Right ventricle myocardium superior (tissue), 1 donor: ENCODE results near the gene NFAT5. TPM values are rescaled to one million over a fixed set of nuclear protein-coding genes. Genes with fewer than 3 reads are reported as not detected.
"Not testable (repeated sequence)": the region's sequence is repeated elsewhere in the genome, so short reads cannot be mapped to it uniquely, and the experiment has no call there.

Experiments
- ATAC-seq: fragments of 200-7000 bp; cut with Tn5 transposase; one replicate; pipeline ENCODE4 v1.9.1; 2020; ENCODE audit warnings: mild to moderate bottlenecking; ENCODE audit not compliant: poor library complexity
- DNase-seq: peaks from one replicate; pipeline ENCODE4 v3.0.0-alpha.2; 2020
- intact Hi-C: fragments of 100-400 bp; cut with DNase I; formaldehyde crosslinking; loops from one replicate; pipeline ENCODE4 v1.11.2; 2022
- total RNA-seq: library from RNA; stranded (reverse); fragmentation: NEBNext Ultra II Directional; extraction: Animal tissue kit (Norgen Biotek cat#: 25700); gene quantifications from one replicate; pipeline ENCODE4 v1.2.1, GENCODE V29; 2021
- donor health status: DM: no; HTN: yes; CAD: no; lungs with severe emphysema.

NFAT5 gene
- total RNA-seq, 1 donor from 2014 or later, result 13.9 TPM

DNA sequence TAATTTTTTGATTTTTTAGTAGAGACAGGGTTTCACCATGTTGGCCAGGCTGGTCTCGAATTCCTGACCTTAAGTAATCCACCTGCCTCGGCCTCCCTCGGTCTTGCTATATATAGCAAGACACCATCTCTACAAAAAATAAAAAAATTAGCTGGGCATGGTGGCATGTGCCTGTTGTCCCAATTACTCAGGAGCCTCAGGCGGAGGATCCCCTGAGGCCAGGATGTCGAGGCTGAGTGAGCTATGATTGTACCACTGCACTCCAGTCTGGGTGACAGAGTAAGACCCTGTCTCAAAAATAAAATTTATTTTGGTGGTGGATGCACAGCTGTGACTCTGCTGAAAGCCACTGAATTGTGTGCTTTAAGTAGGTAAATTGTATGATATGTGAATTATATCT lies 18.7 kb downstream of the NFAT5 start:
- intact Hi-C loops, ATAC-seq, DNase-seq: not testable (repeated sequence)

DNA sequence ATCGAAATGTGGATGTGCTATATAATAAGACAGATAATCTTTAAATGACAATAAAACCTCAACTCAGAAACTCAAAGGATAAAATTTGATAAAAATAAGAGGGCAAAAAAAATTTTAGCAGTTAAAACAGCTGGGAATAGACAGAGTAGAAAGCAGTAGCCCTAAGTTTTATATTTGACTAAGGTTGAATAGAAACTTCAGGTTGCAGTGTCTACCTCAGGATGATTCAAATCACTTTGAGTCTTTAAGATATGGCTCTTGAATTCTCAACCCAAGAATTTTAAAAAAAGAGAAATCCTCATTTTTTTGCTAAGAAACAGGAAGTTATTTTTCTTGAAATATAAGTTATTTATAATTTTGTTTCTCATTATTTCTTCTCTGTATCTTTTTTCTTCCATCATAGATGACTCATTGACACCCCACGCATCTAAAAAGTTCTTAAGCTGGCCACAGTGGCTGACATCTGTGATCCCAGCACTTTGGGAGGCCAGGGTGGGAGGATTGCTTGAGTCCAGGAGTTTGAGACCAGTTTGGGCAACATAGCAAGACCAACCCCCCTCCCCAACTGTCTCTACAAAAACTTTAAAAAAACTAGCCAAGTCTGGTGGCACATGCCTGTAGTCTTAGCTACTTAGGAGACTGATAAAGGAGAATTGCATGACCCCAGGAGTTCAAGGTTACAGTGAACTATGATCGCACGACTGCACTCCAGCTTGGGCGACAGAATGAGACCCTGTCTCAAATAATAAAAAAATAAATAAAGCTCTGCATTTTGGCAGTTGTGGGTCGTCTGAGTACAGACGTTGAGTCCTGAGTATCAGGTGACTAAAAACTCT lies 23.9 kb downstream of the NFAT5 start:
- intact Hi-C loops, result no loop called here
- ATAC-seq (no peak), DNase-seq (no peak)

DNA sequence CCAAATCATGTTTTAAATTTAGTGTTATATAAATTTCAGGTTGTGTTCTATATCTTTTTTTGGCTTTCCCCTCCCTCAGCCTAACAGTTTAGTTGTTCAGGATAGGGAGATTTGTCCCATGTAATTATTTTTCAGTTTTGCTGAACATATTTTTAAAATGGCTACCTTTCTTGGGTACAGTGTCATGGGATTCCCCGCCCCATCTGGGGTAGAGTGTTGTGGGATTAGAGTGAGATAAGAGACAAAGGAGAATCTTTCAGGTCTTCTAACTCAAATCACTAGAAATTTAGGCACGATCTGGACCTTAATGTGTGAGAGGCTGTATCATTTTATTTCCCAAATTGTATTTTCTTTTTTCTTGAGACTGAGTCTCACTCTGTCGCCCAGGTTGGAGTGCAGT lies 24.8 kb downstream of the NFAT5 start:
- DNase-seq (no peak), ATAC-seq (no peak)
- intact Hi-C loops, result no loop called here

DNA sequence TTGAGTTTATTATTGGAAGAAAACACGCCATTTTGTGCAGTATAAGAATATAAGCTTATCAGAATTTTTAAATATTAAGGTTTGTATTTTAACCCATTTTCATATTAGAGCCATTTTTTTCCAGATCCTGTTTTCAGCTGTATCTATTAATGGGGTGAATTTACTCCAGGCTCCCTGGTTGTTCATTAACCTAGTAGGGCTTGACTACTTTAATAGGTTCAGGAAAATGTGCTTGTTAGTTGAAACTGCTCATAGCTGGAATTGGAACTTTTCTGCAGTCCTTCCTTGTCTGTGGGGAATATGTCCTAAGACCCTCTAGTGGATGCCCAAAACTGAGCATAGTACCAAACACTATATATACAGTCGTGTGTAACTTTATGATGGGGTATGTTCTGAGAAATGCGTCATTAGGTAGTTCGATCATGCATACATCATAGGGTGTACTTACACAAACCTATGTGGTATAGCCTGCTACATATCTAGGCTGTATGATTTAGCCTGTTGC lies 28.0 kb downstream of the NFAT5 start:
- DNase-seq, result no peak
- intact Hi-C loops, result no loop called here
- ATAC-seq, result no peak

DNA sequence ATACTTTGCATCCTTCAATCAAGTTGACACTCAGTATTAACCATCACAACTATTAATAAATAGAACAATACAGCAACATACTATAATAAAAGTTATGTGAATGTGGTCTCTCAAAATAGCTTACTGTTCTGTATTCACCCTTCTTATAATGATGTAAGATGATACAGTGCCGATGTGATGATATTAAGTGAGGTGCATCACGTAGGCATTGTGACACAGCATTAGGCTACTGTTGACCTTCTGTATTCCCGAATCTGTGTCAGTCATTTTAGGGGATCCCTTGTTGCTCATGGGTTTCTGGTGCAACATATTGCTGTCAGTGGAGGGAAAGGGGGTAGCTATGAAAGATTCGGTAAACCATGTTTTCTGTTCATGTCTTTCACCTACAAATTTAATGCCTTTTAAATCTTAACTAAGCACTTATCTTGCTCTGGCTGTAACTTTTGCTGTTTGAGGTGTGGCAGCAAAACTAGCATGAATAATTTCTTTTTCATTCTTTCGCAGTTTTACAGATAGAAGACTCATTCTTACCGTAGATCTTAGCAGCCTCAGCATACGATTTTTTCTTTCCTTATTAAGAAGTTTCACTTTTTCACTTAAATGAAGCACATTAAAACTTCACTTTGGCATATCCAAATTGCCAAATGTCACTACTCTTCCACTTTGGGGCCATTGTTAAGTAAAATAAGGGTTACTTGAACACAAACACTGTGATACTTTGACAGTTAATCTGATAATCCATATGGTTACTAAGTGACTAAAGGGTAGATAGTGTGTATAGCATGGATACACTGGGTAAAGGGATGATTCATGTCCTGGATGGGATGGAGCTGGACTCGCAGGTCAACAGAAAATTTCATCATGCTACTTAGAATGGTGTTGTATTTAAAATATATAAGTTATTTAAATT lies 29.6 kb downstream of the NFAT5 start:
- intact Hi-C loops, result no loop called here
- DNase-seq (no peak), ATAC-seq (no peak)

DNA sequence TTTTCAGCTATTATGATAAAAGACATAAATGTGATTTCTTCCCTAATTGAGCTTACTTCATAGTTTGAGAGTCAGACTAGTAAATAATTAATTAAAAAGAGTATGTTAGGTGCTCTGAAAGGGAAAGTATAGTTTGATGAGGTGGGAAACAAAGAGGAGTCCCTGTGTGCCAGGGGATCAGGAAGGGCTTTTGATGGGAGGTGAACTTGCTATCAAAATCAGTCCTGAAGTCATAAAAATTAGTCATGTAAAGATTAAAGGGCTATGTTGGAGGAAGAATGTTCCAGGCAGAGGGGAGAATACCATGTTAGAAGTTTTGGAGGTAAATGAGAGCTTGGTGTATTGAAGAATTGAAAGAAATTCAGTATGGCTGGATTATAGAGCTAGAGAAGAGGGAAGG lies 31.0 kb downstream of the NFAT5 start:
- ATAC-seq, result no peak
- intact Hi-C loops, result no loop called here

DNA sequence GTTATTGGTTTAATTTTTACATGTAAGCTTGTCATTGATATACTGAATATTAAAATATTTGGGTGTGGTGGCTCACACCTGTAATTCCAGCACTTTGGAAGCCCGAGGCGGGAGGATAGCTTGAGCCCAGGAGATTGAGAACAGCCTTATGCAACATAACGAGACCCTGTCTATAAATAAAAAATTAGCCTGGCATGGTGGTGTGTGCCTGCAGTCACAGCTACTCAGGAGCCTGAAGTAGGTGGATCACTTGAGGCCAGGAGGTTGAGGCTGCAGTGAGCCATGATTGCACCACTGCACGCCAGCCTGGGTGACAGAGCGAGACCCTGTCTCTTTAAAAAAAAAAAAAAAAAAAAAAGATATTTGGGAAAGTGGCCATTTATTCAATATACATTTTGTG lies 32.3 kb downstream of the NFAT5 start:
- peak; percentile 51 for ATAC-seq

More for the DNA sequence above, 31.0 kb downstream of the NFAT5 start:
- no peak for DNase-seq

DNA sequence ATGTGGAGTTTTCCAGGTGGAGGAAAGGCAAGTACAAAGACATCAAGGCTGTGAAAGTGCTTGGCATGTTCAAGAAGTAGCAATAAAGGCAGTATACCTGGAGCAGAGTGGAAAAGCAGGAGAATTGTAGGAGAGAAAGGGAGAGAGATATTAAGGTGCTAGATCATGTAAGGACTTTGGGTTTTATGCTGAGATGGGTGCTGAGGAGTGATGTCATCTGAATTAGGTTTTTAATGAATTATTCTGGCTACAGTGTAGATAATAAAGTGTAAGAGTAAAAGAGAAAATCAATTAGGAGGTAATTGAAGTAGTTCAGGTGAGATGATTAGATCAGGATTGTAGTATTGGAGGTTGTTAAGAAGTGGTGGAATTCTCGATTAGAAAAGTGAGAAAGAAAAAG lies 34.0 kb downstream of the NFAT5 start:
- ATAC-seq (no peak), DNase-seq (no peak)
- intact Hi-C loops, result no loop called here

More for the DNA sequence above, 32.3 kb downstream of the NFAT5 start:
- DNase-seq, result no peak
- intact Hi-C loops, result no loop called here

DNA sequence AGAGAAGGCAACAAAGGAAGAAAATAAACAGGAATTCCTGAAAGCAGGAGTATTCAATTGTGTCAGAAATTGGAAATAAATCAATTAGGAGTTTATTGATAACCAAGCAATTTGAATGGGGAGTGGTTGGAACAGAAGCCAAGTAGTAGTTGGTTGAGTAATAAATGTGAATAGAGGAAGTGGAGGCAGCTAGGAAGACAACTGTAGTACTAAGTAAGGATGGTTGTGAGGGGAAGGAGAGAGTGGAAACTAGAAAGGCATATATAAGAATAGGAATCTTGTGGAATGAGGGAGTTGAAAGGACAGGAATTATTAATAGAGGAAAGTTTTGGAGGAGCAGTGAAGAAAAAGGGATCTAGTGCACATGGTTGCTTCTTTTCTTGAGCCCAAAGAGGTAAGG lies 34.4 kb downstream of the NFAT5 start:
- no peak for DNase-seq
- ATAC-seq, result no peak
- intact Hi-C loops, result no loop called here

DNA sequence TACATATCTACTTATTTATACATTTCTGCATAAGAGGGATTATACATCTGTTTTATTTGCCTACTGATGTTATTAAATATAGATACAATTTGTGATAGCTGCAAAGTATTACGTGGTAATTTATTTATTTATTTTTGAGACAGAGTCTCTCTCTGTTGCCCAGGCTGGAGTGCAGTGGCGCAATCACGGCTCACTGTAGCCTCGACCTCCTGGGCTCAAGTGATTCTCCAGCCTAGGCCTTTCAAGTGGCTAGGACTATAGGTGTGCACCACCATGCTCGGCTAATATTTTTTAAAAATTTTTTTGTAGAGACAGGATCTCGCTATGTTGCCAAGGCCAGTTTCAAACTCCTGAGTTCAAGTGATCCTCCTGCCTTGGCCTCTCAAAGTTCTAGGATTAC lies 35.5 kb downstream of the NFAT5 start:
- no peak for DNase-seq
- no peak for ATAC-seq
- intact Hi-C loops, result no loop called here

DNA sequence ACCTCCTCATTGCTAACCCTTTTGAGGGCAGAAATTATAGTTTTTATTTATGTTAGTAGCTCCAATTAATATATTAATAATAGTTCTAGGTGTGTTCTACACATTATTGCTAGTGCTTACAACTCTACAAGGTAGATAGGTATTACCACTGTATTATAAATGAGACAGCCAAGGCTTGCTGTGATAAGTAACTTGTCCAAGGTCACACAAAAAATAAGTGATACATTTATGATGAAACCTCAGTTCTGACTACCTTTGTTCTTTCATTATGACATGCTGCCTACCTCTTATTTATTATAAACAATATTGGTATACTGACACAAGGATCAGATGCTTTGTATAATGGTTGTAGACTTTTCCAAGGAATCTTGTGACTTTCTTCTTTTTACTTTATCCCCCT lies 41.2 kb downstream of the NFAT5 start:
- intact Hi-C loops, result no loop called here
- ATAC-seq (no peak), DNase-seq (no peak)

DNA sequence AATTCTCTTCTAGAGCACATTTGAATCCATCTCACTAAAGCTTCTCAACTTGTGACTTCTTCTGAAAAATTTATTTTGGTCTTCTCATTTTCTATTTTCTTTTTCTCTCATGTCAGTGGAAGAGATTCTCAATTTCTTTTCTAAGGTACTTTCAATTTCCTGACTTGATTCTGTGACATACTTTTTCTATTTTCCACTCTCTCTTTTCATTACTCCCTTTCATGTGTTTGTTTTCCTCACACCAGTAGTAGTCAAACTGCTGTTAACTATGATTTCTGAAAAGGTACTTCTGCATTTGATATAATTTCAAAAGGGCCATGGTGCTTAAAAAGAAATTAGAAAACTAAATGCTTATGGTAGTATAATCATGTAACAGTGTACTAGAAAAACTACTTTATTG lies 41.9 kb downstream of the NFAT5 start:
- DNase-seq (no peak), ATAC-seq (no peak)
- intact Hi-C loops, result no loop called here

DNA sequence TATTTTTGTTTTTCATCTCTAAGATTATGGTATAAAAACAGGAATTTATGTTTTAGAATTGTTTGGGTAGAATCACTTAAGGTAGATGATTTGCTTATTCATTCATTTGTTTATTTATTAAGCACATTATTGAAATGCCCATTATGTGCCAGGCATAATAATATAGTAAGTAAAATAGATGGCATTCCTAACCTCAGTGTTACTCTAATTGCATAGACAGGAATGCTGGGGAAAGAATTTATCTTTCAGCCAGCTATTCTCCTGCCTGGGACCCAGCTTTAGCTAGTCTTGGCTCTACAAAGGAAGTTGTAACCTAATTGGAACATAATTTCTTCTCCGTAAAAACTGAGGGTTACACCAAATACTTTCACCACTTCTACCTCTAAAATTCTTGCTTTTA lies 44.6 kb downstream of the NFAT5 start:
- ATAC-seq (no peak), DNase-seq (no peak)
- intact Hi-C loops, result no loop called here

DNA sequence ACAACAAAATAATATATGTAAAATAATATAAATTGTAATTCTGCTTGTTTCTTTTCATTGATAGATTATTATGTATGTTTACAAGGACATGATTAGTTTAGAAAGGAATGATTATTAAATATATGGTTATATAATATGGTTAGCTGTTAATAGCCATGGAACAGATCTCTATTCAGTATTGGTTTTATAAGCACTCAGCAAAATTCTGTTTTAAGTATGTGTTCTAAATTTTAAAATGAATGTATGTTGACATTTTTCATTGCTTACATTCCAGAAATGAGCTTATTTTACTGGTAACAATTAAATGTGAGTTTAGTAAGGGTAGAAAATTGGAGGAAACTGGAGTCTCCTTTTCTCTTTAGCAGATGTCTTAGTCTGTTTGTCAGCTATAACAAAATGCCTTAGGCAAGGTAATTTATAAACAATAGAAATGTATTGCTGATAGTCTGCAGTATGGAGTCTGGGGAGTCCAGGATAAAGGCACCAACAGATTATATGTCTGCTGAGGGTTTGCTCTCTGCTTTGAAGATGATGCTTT lies 45.4 kb downstream of the NFAT5 start:
- no peak for ATAC-seq
- intact Hi-C loops, result no loop called here
- no peak for DNase-seq

DNA sequence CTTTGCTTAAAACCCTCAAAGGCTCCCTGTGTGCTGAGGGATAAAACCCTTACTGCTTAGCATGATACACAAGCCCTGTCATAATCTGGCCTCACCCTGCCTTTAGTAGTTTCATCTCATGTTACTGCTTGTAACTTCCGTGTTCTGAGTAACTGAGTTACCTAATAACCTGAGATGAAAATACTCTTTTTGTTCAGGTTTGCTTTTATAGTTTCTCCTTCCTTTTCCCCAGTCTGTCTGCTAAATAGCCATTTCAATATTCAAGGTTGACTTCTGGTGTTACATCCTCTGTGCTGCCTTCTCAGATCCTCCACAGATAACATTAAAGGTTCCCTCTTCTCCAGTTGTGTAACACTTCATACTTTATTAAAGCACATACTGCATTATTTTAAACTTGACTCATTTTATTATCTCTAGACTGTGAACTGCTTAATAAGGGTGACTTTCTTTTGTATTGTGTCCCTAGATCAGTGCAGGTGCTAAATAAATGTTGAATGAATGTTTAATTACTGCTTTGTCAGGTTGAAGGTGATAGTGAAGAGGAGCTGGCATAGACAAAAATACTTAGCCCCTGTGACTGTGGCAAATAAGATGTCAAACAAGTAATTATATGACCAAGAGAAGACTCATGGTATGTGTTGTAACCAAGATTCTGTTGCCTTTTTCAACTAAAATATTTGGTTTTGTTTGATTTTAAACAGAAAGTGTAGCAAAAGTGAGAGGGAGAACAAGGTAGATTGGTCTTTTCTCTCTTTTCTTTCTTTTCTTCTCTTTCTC lies 47.8 kb downstream of the NFAT5 start:
- DNase-seq (no peak), ATAC-seq (peak; percentile 34)
- intact Hi-C loops, result no loop called here

DNA sequence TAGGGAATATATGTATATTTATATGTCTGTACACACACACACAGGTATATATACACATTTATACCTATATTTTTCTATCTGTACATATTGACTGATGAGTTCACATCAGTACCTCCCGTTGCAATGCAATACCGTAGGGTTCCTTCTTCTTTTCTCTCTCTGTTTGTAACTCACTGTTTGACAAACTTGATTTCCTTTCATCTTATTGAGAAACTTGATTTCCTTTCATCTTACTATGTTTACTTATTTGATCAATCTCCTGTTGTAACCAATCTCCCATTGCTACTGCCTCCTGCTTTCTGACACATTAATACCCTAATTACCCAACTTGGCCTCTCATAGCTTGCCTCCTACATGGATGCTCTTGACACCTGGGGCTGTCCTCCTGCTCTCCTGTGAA lies 49.8 kb downstream of the NFAT5 start:
- no peak for ATAC-seq
- intact Hi-C loops, result no loop called here
- DNase-seq, result no peak

DNA sequence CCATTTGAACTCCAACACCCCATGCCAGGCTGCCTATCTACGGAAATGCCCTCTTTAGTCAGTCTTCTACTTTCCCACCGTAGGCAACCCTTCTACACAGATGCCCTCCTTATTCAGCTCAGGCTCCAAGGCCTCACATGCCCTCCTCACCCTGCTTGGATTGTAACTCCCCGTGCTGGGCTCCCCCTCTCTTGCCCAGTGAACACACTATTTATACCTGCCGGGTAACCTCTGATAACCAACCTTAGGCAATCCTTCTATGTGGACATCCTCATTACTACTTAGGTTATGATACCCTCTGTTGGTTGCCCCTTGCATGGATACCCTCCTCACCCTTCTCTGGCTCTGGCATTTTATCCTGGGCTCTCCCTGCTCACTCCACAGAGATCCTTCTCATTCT lies 50.3 kb downstream of the NFAT5 start:
- ATAC-seq, result peak; percentile 65
- no peak for DNase-seq
- intact Hi-C loops, result no loop called here

DNA sequence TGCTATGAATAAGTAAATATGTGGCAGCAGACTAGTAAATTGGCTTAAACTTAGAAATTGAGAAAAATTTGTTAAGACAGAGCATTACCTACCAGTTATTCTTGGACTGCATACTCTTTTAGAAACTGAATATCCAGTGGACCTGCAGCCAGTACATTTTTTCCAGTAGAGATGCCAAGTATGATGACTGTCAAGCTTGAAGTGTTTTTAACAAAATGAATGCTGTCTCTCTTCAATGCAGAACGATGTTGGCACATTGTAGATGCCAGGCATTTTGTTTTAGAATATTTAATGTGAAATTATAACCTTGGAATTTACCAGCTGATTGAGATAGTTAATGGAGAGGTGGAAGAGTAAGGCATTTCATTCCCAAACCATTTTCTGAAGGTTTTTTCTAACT lies 52.5 kb downstream of the NFAT5 start:
- peak; percentile 73 for ATAC-seq
- intact Hi-C loops, result no loop called here
- DNase-seq, result no peak

DNA sequence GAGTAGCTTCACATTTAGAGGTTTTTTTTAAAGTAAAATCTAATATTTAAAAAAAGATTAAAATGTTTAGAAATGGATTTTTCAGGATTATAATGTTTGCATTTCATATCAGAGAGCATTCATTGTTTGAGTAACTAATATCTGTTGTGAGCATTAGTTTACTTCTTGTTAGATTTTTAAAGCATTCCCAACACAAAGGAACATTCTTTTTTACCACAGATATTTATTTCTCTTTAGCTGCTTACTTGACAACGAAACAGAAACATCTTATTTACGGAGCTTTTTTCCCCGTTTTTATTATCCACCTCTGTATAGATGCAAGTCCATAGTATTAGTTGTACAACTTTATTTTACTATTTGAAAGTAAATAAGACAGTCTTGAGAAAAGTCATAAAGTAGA lies 53.0 kb downstream of the NFAT5 start:
- ATAC-seq (no peak), DNase-seq (no peak)
- intact Hi-C loops, result no loop called here
